GM21360 (cell line): ENCODE measurements around the gene PPP1R26.
"Not testable (repeated sequence)": the region's sequence is repeated elsewhere in the genome, so short reads cannot be mapped to it uniquely, and the experiment has no call there.

Experiments used
- ATAC-seq: cut with Tn5 transposase; IDR thresholded peaks from one replicate; pipeline ENCODE4 v1.9.1; 2021; ENCODE audit warnings: mild to moderate bottlenecking, moderate library complexity; ENCODE audit not compliant: unreplicated experiment

PPP1R26 gene

DNA sequence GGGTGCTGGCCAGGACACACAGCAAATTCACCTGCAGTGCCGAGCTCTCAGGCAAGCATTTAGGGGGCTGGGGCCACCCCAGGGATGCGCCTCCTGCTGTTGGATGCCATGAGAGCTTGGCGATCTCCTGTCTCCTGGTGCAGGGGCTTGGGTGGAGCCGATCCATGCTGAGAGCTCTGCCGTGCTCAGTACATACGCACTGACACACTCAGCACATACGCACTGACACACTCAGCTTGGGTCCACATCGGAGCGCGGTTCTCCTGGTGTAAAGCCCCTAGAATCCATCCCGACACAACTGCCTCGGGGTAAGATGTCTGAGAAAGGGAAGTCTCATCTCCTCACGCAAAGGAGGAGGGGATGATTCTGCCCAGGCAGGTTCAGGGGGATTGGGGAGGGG, 56.0 kb downstream of the PPP1R26 start:
- ATAC-seq, result not testable (repeated sequence)

DNA sequence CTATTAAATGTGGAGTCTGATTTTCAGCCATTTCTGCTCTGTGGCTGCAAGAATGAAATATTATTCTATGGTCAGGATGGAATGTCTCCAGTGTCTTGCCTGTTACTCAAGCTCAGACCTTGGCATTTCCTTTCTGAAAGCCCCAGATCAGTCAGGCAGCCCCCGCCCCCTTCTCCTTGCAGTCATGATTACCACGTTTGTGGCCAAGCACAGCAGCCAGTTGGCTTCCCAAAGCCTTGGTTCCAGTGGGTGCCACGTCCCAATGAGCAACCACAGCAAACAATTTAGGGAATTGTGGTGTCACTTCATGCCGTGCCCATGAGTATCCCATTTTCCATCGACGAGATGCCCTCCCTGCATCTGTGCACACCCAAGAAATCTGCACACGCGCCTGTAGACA, 56.6 kb downstream of the PPP1R26 start:
- no peak for ATAC-seq
